SK-N-SH (cell line): ENCODE results near the gene RGS11. TPM values are rescaled to one million over a fixed set of nuclear protein-coding genes. Genes with fewer than 3 reads are reported as not detected.

Experiments used
- CTCF ChIA-PET: fragments of 300-600, 350-600 bp; formaldehyde crosslinking; extraction: SDS; loops from one replicate; lab custom pipeline; 2021; lab: Yijun Ruan, JAX
- POLR2A ChIA-PET: fragments of 350-600 bp; sonication (Branson Sonifier 250); formaldehyde crosslinking; extraction: SDS; loops from one replicate; lab custom pipeline; 2020; ENCODE audit warnings: antibody characterized with exemption, inconsistent platforms; lab: Yijun Ruan, JAX
- DNase-seq: peaks from one replicate; pipeline ENCODE4 v3.0.0; 2012
- H2AFZ ChIP-seq: fragments of 200-600 bp; sonication (generic); 2 replicates; pipeline ENCODE4 v1.8.1; 2016; ENCODE audit warnings: antibody characterized with exemption, mild to moderate bottlenecking, low read depth
- H3F3A ChIP-seq: fragments of 200-600 bp; sonication (generic); replicated peaks from 2 replicates; pipeline ENCODE3; 2016; ENCODE audit warnings: antibody characterized with exemption, mild to moderate bottlenecking; ENCODE audit not compliant: insufficient read depth
- H3K27ac ChIP-seq, 2 experiments: fragments of 200-500 bp in 1 of 2; fragments of 200-600 bp in 1 of 2; sonication (Bioruptor generic) in 1 of 2; sonication (generic), shearing (Covaris generic) in 1 of 2; 2 replicates each; pipeline versions ENCODE4 v1.5.1 to v1.6.1; 2014 to 2016; ENCODE audit warnings: low read depth in 2 of 2, inconsistent platforms in 1 of 2, low read length in 1 of 2, mild to moderate bottlenecking in 1 of 2, mixed read lengths in 1 of 2
- H3K27me3 ChIP-seq: fragments of 200-600 bp; sonication (generic), shearing (Covaris generic); 2 replicates; pipeline ENCODE4 v1.6.1; 2016; ENCODE audit warnings: mixed run types; ENCODE audit not compliant: insufficient read depth
- H3K36me3 ChIP-seq, 2 experiments: fragments of 200-500 bp in 1 of 2; fragments of 200-600 bp in 1 of 2; sonication (Bioruptor generic) in 1 of 2; sonication (generic) in 1 of 2; replicated peaks in 1 of 2; 2 replicates each; pipeline versions ENCODE3 to v1.5.1; 2014 to 2016; ENCODE audit warnings: low read length in 1 of 2, mild to moderate bottlenecking in 1 of 2; ENCODE audit not compliant: insufficient read depth in 2 of 2, control insufficient read depth in 1 of 2
- H3K4me1 ChIP-seq, 2 experiments: fragments of 200-500 bp in 1 of 2; fragments of 200-600 bp in 1 of 2; sonication (Bioruptor generic) in 1 of 2; sonication (generic), shearing (Covaris generic) in 1 of 2; 2 replicates each; pipeline versions ENCODE4 v1.5.1 to v1.6.1; 2014 to 2016; ENCODE audit warnings: low read depth in 1 of 2, low read length in 1 of 2, mixed run types in 1 of 2; ENCODE audit not compliant: insufficient read depth in 2 of 2, control insufficient read depth in 1 of 2
- H3K4me2 ChIP-seq: fragments of 200-600 bp; sonication (generic), shearing (Covaris generic); 2 replicates; pipeline ENCODE4 v1.6.1; 2017; ENCODE audit warnings: mixed run types
- H3K4me3 ChIP-seq, 2 experiments: fragments of 200-500 bp in 1 of 2; fragments of 200-600 bp in 1 of 2; sonication (Bioruptor generic) in 1 of 2; sonication (generic), shearing (Covaris generic) in 1 of 2; 2 replicates each; pipeline versions ENCODE4 v1.5.1 to v1.8.1; 2014 to 2016; ENCODE audit warnings: low read depth in 2 of 2, inconsistent platforms in 1 of 2, low read length in 1 of 2, mild to moderate bottlenecking in 1 of 2, mixed read lengths in 1 of 2, moderate library complexity in 1 of 2
- H3K79me2 ChIP-seq: fragments of 200-600 bp; sonication (generic); 2 replicates; pipeline ENCODE4 v1.8.1; 2017; ENCODE audit warnings: mild to moderate bottlenecking; ENCODE audit not compliant: insufficient read depth
- H3K9ac ChIP-seq: fragments of 200-600 bp; sonication (generic); 2 replicates; pipeline ENCODE4 v1.6.1; 2017; ENCODE audit warnings: mixed run types
- H3K9me2 ChIP-seq: fragments of 200-600 bp; sonication (generic); 2 replicates; pipeline ENCODE4 v1.6.1; 2017; ENCODE audit warnings: mixed run types
- H3K9me3 ChIP-seq: fragments of 200-600 bp; sonication (generic); 2 replicates; pipeline ENCODE4 v1.6.1; 2017; ENCODE audit warnings: mixed run types, mild to moderate bottlenecking, moderate library complexity
- H4K20me1 ChIP-seq: fragments of 200-600 bp; sonication (generic); 2 replicates; pipeline ENCODE4 v1.6.1; 2017; ENCODE audit warnings: mild to moderate bottlenecking, mixed run types; ENCODE audit not compliant: insufficient read depth
- EP300 ChIP-seq, 2 experiments: IDR thresholded peaks; 2 replicates each; pipeline versions ENCODE4 v1.4.0 to v1.6.1; 2012; ENCODE audit warnings: borderline replicate concordance in 1 of 2, low read depth in 1 of 2, low read length in 1 of 2
- GATA2 ChIP-seq: sonication (generic); formaldehyde crosslinking; IDR thresholded peaks from 2 replicates; pipeline ENCODE4 v1.5.0; 2020; ENCODE audit warnings: mild to moderate bottlenecking, missing genetic modification reagents
- IRF3 ChIP-seq: fragments of 150-350 bp; IDR thresholded peaks from 2 replicates; pipeline ENCODE4 v1.6.1; 2016; ENCODE audit warnings: mild to moderate bottlenecking, low read depth, low read length
- NFIC ChIP-seq: IDR thresholded peaks from 2 replicates; pipeline ENCODE4 v1.4.0; 2012; ENCODE audit warnings: borderline replicate concordance
- POLR2AphosphoS5 ChIP-seq: IDR thresholded peaks from 2 replicates; pipeline ENCODE4 v1.6.1; 2012; ENCODE audit warnings: low read depth, low read length
- RAD21 ChIP-seq: IDR thresholded peaks from 2 replicates; pipeline ENCODE4 v1.6.1; 2012; ENCODE audit warnings: mild to moderate bottlenecking, low read length
- TAF1 ChIP-seq: IDR thresholded peaks from 2 replicates; pipeline ENCODE4 v1.6.1; 2012; ENCODE audit warnings: low read depth, mild to moderate bottlenecking, low read length, moderate library complexity, borderline replicate concordance
- USF1 ChIP-seq: IDR thresholded peaks from 2 replicates; pipeline ENCODE4 v1.4.0; 2012; ENCODE audit warnings: low read depth, borderline replicate concordance
- YY1 ChIP-seq: IDR thresholded peaks from 2 replicates; pipeline ENCODE4 v1.4.0; 2012; ENCODE audit warnings: low read depth, mild to moderate bottlenecking
- WGBS: methylation state at CpG from one replicate; pipeline ENCODE4 v1.1.6; 2017; ENCODE audit warnings: low lambda C conversion rate; 5-methylcytosine and 5-hydroxymethylcytosine counted together
- polyA plus RNA-seq, 3 experiments: library from polyadenylated mRNA; depleted of rRNA; stranded (reverse); fragments of >200 nt; gene quantifications; 2 replicates each; pipeline ENCODE4 v1.2.3, GENCODE V29; 2012
- TF ChIP-seq, protein P1 (sequence below): IDR thresholded peaks from 2 replicates; pipeline ENCODE4; 2012

RGS11 gene
- polyA plus RNA-seq, 1 of the 3 experiments (the other 2 are of a cell fraction) = 9.8 TPM

- Histone ChIP-seq H3K27ac (no peak overlapping the region), H3F3A (peaks cover 3% of the 10 kb centered on the region), H3K4me2 (no peak overlapping the region), H3K9me2 (no peaks in the 10 kb centered on the region), H3K79me2 (no peaks in the 10 kb centered on the region), H3K9me3 (no peaks in the 10 kb centered on the region), H2AFZ (no peak overlapping the region), H4K20me1 (no peaks in the 10 kb centered on the region), H3K4me3 (no peak overlapping the region), H3K27me3 (no peaks in the 10 kb centered on the region), H3K9ac (no peak overlapping the region), H3K36me3 (peaks cover 0 to 6% of the 10 kb centered on the region in 2 experiments), H3K4me1 (peaks cover 0 to 3% of the 10 kb centered on the region in 2 experiments; a peak in 1 of 4 replicates)
- 96% methylated on average over 17 of the region's 22 CpGs for WGBS
- TF ChIP-seq, protein P1, sequence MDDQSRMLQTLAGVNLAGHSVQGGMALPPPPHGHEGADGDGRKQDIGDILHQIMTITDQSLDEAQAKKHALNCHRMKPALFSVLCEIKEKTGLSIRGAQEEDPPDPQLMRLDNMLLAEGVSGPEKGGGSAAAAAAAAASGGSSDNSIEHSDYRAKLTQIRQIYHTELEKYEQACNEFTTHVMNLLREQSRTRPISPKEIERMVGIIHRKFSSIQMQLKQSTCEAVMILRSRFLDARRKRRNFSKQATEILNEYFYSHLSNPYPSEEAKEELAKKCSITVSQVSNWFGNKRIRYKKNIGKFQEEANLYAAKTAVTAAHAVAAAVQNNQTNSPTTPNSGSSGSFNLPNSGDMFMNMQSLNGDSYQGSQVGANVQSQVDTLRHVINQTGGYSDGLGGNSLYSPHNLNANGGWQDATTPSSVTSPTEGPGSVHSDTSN = no peak
- TF ChIP-seq GATA2 (no peak), USF1 (no peak), IRF3 (no peak), NFIC (no peak), EP300 (IDR thresholded peaks at IDR 0.05; ENCODE audit: borderline replicate concordance in 1 of 2, low read depth in 1 of 2, low read length in 1 of 2) (no peak), TAF1 (no peak), POLR2AphosphoS5 (no peak), RAD21 (no peak)
- ChIA-PET CTCF (no interaction called here), POLR2A (no interaction called here)
- no peak for DNase-seq
Observed at GRCh38 chr16:282491-282890, 6.7 kb upstream of the RGS11 start.

DNA sequence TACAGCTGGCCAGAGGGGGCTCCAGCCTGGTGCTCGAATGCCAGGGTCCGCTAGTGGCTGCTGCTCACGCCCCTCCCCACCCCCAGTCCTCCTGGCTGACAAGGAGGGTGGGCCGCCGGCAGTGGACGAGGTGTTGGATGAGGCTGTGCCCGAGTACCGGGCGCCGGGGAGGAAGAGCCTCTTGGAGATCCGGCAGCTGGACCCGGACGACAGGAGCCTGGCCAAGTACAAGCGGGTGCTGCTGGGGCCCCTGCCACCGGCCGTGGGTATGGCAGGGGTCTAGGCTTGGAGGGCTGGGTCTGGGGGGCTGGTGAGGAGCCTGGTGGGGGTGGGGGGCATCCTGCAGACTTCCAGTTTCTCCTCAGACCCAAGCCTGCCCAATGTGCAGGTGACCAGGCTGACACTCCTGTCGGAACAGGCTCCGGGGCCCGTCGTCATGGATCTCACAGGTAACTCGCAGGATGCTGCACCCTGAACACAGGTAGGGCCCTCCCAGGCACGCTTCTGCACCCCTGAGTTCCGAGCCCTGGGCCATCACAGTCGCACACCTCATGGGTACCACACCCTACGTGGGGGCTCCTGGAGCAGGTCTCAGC lies 6.0 kb upstream of the RGS11 start:
- Histone ChIP-seq H4K20me1 (no peaks in the 10 kb centered on the region), H2AFZ (no peak overlapping the region), H3K9me3 (no peaks in the 10 kb centered on the region), H3K4me2 (no peak overlapping the region), H3F3A (peaks cover 3% of the 10 kb centered on the region), H3K9ac (no peak overlapping the region), H3K36me3 (peaks cover 0 to 6% of the 10 kb centered on the region in 2 experiments), H3K27ac (no peak overlapping the region), H3K4me3 (no peak overlapping the region), H3K4me1 (peaks cover 0 to 3% of the 10 kb centered on the region in 2 experiments; a peak in 1 of 4 replicates), H3K79me2 (no peaks in the 10 kb centered on the region), H3K9me2 (no peaks in the 10 kb centered on the region), H3K27me3 (no peaks in the 10 kb centered on the region)
- ChIA-PET CTCF (interaction anchor here (0.9 kb wide), 1 partner anchor 70 kb away, joined by 3 read pairs; no protein-coding TSS in a partner anchor), POLR2A (no interaction called here)
- WGBS = 76% methylated on average over 13 of the region's 25 CpGs
- DNase-seq = no peak
- no peak for TF ChIP-seq YY1
